Cardiac fibroblast (primary cell): Measurements from ENCODE around the gene SFXN2.

Source experiments
- DNase-seq, 2 donors: peaks; one replicate each; pipeline versions ENCODE4 v3.0.0 to v3.0.0-alpha.2; 2010; ENCODE audit warnings: low read depth in 2 of 2
- H3K4me3 ChIP-seq, 2 donors: replicated peaks in 1 of 2; 1 replicate in 1 of 2; 2 replicates in 1 of 2; pipeline ENCODE4 v1.5.1; 2011; ENCODE audit warnings: low read depth in 2 of 2, low read length in 2 of 2, mild to moderate bottlenecking in 2 of 2, moderate library complexity in 1 of 2
- CTCF ChIP-seq: IDR thresholded peaks from one replicate; pipeline ENCODE4 v1.5.1; 2011; ENCODE audit warnings: low read depth, mild to moderate bottlenecking, low read length, inconsistent platforms

Gene SFXN2

DNA sequence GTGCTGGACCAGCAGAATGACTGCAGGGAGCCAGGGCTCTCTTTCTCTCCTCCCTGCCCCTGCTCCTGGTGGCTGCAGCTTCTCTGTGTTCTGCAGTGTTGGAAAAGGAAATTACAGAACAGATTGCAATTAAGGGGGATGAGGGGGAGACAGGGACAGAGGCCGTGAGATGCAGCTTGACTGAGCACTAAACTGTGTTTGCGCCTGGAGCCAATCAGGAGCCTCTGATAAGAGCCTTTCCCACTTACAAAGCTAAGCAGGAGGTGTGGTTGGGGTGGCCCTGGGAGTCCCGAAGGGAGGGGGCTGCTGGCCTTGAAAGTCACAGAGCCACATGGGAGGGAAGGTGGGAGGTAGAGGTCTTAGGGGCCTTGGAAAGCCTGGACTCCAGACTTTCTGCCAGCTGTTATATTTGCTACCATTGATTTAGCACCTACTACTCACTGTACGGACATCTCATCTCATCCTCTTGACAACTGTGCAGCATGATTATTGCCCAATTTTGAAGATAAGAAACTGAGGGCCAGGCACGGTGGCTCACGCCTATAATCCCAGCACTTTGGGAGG, 43.5 kb upstream of the SFXN2 start:
- no peak for DNase-seq
- H3K4me3 ChIP-seq: no peak overlapping the region
- TF ChIP-seq CTCF: no peak

DNA sequence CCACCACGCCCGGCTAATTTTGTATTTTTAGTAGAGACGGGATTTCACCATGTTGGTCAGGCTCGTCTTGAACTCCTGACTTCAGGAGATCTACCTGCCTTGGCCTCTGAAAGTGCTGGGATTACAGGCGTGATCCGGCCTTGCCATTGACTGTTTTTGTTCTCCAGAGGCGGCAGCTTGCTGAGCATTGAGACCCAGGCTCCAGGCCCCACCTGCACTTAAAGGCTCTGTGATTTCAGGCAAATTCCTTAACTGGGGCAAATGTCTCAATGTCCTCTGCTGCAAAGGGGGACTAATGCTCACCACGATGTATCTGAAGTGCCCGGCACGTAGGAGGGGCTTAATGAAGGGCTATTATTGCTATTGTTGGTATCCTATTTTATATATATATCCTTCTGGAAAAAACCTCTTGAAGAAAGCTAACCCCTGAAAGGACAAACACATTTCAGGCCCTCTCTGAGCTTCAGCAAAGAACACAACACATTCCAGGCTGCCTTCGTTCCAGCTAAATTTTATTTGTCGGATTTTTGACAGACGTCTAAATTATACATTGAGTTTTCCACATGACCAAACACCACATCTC, 41.1 kb upstream of the SFXN2 start:
- no peak for DNase-seq
- no peak for TF ChIP-seq CTCF
- no peak overlapping the region for H3K4me3 ChIP-seq

DNA sequence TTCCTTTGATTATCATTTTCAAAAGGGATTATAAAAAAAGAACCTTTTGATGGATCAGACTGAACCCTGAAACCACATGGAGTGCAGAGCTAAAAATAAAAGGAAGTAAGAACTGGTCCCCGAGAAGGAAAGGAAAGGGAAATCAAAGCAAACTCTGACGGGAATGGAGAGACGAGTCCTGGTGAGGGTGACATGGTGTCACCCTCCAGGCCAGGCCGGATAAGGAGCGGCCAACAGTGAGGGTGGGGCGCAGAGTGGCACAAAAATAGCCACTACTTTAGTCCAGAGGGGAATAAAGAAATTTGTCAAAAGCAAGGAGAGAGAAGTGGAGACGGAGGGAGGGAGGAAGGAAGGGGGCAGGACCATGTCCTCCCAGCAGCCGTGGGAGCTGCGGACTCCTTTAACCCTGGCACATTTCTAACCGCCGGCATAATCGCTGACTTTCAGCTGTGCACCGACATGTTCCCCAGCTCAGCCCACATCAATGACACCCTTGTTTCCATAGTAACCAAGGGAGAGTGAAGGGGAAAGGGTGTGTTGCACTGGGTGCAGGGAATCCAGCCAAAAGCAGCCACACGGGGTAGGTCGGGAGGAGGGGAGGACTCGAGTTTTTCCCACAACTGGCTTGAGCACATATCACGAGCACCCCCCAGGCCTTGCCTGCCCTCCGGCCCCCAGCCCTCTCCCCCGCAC, 40.5 kb upstream of the SFXN2 start:
- H3K4me3 ChIP-seq: peak overlapping the region in 1 of 2 donors; percentile 11
- peak; percentile 83 to 88 for DNase-seq
- no peak for TF ChIP-seq CTCF

DNA sequence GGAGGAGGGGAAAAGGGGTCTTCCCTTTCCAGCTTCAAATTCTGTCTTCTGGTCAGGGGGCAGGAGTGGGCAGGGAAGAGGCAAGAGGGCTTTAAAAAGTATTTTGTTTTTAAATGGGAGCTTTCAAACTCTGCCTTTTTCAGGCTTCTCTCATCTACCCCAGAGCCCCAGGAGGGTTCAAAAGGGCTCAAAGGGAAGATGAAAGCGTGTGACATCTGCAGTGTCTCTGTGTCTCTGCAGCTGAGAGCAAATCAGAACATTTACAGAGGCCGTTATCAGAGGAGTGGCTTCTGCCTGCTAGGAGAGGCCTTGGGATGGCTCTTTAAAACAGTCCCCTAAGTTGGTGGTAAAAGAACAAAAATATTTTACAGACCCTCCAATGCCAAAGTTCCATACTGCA, 39.9 kb upstream of the SFXN2 start:
- no peak for DNase-seq
- peak overlapping the region in 1 of 2 donors; percentile 11 for H3K4me3 ChIP-seq
- TF ChIP-seq CTCF: no peak

DNA sequence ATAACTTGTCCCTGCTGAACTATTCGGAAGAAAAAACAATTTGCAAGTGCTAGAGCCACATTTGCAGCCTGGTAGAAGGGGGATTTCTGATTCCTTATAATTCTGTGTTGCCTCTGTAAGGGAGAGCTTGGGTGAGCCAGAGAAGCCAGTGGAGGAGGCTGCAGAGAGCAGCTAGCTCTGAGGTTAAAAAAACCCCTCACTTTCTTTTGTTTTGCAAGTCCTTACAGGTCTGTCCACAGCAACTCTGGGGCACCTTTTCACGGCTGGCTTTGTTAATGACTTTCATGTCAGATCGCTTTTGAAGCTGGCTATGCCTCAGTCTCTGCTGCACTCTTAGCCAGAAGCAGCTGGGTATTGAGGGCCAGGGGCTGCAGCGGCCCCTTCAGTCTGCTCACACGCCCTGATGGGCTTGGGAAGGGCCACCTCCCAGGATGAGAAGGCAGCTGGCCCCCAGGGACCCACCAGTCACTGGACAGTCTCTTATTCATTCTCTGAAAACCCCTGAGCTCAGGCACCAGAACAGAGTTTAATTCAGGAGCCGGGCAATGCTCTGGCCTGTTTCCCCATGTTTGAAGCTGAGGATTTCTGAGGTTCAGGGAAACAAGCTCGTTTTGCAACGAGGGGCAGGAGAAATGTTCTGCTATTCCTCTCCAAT, 39.3 kb upstream of the SFXN2 start:
- no peak overlapping the region for H3K4me3 ChIP-seq
- DNase-seq: peak in 1 of 2 donors; percentile 26
- TF ChIP-seq CTCF: no peak

DNA sequence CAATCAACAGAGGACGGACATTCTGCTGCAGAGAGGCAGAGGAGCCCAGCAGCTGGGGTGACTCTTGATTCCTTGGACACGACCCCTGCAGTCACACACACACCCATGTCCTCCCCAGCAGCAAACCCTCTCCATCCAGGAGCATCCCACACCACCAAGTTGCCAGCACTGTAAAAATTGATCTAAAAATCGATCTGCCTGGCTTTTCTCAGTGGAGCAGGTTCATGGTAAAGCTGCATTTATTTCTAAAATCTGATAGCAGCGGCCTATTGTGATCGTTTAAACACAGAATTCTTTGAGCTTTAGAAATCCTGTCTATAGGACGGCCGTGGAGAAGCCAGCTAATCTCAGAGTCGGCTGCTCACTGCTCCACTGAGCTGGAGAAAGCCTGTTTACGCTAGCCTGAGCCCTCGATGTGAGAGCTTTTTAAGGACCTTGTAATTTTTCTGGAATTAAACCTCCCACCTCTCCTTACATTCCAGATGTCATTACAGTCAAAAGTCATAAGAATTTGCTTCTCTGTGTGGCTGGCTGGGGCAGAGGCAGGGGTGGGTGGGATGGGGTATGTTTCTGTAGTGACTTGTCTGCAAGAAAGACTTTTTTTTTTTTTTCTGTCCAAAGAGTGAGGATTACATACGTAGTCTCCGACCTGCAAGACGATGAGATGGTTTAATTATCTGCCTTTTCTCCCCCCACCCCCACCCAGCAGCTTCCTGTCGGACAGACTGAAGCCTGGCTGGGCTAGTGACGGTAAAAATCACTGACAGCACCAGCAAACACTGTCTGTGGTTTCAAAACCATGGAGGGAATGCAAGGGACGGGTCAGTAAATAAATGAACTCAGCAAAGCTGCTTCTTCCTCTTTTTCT, 38.5 kb upstream of the SFXN2 start:
- no peak for TF ChIP-seq CTCF
- H3K4me3 ChIP-seq: no peak overlapping the region
- peak; percentile 91 to 92 for DNase-seq
